Ishikawa (cell line): ENCODE data around the gene OR9A2.

Experiments
- CREB1 ChIP-seq: IDR thresholded peaks from 2 replicates; pipeline ENCODE4 v1.6.1; 2012; ENCODE audit warnings: low read depth
- RAD21 ChIP-seq: IDR thresholded peaks from 2 replicates; pipeline ENCODE4 v1.6.1; 2012; ENCODE audit warnings: low read depth

DNA sequence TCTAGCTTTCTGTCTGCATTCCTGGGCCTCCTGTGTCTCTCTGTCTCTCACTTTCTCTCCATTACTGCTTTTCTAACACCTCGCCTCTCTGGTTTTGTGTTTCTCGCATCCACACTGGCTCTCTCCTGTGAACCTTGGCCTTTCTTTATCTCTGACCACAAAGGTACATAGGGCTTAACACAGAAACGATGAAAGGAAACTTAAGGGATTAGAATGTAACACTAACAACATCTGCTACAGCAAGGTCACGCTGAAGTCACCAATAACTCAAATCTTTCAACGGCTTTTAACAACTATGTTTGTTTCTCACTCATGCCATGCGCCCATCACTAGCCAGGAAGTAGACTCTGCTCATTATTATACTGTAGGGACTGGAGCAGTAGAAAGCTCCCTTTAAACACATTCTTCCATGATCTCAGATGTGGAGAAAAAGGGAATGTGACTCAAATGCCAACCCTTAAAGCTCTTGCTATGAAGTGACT lies 15.9 kb upstream of the OR9A2 start:
- no peak for TF ChIP-seq CREB1
- TF ChIP-seq RAD21 = no peak
